ENCODE data around the gene A4GALT. TPM values are rescaled to one million over a fixed set of nuclear protein-coding genes. Genes with fewer than 3 reads are reported as not detected.

Gene A4GALT
- total and polyA plus RNA-seq, 4 donors = 8.6 to 29.3 (median 24.3) TPM

- no peak for DNase-seq
- H3K4me3 ChIP-seq = peak overlapping the region; percentile 45
- H3K36me3 ChIP-seq (ENCODE audit: control insufficient read depth in 4 of 4, insufficient read depth in 4 of 4, low read length in 4 of 4) = no peaks in the 10 kb centered on the region
- H3K9me3 ChIP-seq (ENCODE audit: control insufficient read depth in 4 of 4, insufficient read depth in 3 of 4, low read length in 3 of 4) = no peaks in the 10 kb centered on the region
- peak overlapping the region in 1 of 2 donors; percentile 94 for H3K27ac ChIP-seq (ENCODE audit: low read depth in 1 of 2, low read length in 1 of 2)
- WGBS, 2 donors = 1 to 3% methylated on average over 22 of the region's 22 CpGs
- ATAC-seq (ENCODE audit: insufficient read depth, low FRiP score) = no peak
- TF ChIP-seq, protein P1, sequence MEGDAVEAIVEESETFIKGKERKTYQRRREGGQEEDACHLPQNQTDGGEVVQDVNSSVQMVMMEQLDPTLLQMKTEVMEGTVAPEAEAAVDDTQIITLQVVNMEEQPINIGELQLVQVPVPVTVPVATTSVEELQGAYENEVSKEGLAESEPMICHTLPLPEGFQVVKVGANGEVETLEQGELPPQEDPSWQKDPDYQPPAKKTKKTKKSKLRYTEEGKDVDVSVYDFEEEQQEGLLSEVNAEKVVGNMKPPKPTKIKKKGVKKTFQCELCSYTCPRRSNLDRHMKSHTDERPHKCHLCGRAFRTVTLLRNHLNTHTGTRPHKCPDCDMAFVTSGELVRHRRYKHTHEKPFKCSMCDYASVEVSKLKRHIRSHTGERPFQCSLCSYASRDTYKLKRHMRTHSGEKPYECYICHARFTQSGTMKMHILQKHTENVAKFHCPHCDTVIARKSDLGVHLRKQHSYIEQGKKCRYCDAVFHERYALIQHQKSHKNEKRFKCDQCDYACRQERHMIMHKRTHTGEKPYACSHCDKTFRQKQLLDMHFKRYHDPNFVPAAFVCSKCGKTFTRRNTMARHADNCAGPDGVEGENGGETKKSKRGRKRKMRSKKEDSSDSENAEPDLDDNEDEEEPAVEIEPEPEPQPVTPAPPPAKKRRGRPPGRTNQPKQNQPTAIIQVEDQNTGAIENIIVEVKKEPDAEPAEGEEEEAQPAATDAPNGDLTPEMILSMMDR (IDR thresholded peaks at IDR 0.05; ENCODE audit: control extremely low read depth, extremely low read depth) = no peak
- H3K9ac ChIP-seq (ENCODE audit: insufficient read depth in 1 of 2, low read length in 2 of 2) = no peak overlapping the region
- H3K27me3 ChIP-seq (ENCODE audit: control insufficient read depth in 3 of 3, insufficient read depth in 3 of 3, low read length in 2 of 3) = peaks cover 0 to 32% (median 24%) of the 10 kb centered on the region in 3 donors
- peaks cover 0 to 16% (median 4%) of the 10 kb centered on the region in 5 donors for H3K4me1 ChIP-seq (ENCODE audit: control insufficient read depth in 5 of 5, insufficient read depth in 5 of 5, low read length in 5 of 5)
Observed at GRCh38 chr22:42721045-42721434, 370 bp upstream of the A4GALT start.

GRCh38 chr22:42719656-42720262, 911 bp downstream of the A4GALT start:
- Histone ChIP-seq H3K36me3 (ENCODE audit: control insufficient read depth in 4 of 4, insufficient read depth in 4 of 4, low read length in 4 of 4) (no peaks in the 10 kb centered on the region), H3K27me3 (ENCODE audit: control insufficient read depth in 3 of 3, insufficient read depth in 3 of 3, low read length in 2 of 3) (peaks cover 0 to 32% (median 24%) of the 10 kb centered on the region in 3 donors), H3K27ac (ENCODE audit: low read depth in 1 of 2, low read length in 1 of 2) (peak overlapping the region; percentile 66 to 94), H3K4me3 (peak overlapping the region; percentile 73), H3K4me1 (ENCODE audit: control insufficient read depth in 5 of 5, insufficient read depth in 5 of 5, low read length in 5 of 5) (peaks cover 0 to 16% (median 4%) of the 10 kb centered on the region in 5 donors), H3K9ac (ENCODE audit: insufficient read depth in 1 of 2, low read length in 2 of 2) (no peak overlapping the region), H3K9me3 (ENCODE audit: control insufficient read depth in 4 of 4, insufficient read depth in 3 of 4, low read length in 3 of 4) (no peaks in the 10 kb centered on the region)
- WGBS, 2 donors = 8 to 12% methylated on average over 32 to 37 of the region's 37 CpGs
- DNase-seq (no peak), ATAC-seq (ENCODE audit: insufficient read depth, low FRiP score) (peak; percentile 12)
- TF ChIP-seq, protein P1 (IDR thresholded peaks at IDR 0.05; ENCODE audit: control extremely low read depth, extremely low read depth) = no peak

DNA sequence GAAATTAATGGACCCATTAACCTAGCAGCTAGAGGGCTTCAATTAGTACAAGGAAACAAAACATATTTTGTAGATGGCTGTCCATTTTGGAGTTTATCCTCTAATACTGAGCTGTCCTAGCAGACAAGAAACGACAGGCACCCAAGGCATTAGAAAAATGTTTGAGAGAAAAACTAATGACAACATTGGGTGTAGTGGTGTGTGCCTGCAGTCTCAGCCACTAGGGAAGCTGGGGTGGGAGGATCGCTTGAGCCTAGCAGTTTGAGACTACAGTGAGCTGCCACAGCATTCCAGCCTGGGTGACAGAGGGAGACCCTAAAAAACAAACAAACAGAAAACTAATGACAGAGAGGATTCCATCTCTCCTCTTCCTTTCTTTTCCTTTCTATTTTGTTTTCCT, 1.5 kb downstream of the A4GALT start:
- no peak for ATAC-seq (ENCODE audit: insufficient read depth, low FRiP score)
- 47 to 69% methylated on average over 2 of the region's 2 CpGs for WGBS, 2 donors
- H3K9me3 ChIP-seq (ENCODE audit: control insufficient read depth in 4 of 4, insufficient read depth in 3 of 4, low read length in 3 of 4) = no peaks in the 10 kb centered on the region
- peak overlapping the region; percentile 20 to 94 for H3K27ac ChIP-seq (ENCODE audit: low read depth in 1 of 2, low read length in 1 of 2)
- H3K27me3 ChIP-seq (ENCODE audit: control insufficient read depth in 3 of 3, insufficient read depth in 3 of 3, low read length in 2 of 3) = peaks cover 0 to 31% (median 24%) of the 10 kb centered on the region in 3 donors
- H3K4me1 ChIP-seq (ENCODE audit: control insufficient read depth in 5 of 5, insufficient read depth in 5 of 5, low read length in 5 of 5) = peaks cover 0 to 19% (median 4%) of the 10 kb centered on the region in 5 donors
- no peaks in the 10 kb centered on the region for H3K36me3 ChIP-seq (ENCODE audit: control insufficient read depth in 4 of 4, insufficient read depth in 4 of 4, low read length in 4 of 4)
- no peak overlapping the region for H3K4me3 ChIP-seq
- no peak for DNase-seq
- TF ChIP-seq, protein P1 (IDR thresholded peaks at IDR 0.05; ENCODE audit: control extremely low read depth, extremely low read depth) = no peak
- no peak overlapping the region for H3K9ac ChIP-seq (ENCODE audit: insufficient read depth in 1 of 2, low read length in 2 of 2)
